NCI-H748 treated with DMSO at 0.1 percent for 48 hours (cell line): ENCODE measurements around the gene TTLL5.

Experiments used
- DNase-seq: peaks from one replicate; lab custom pipeline; 2025; lab: John Stamatoyannopoulos, UW

The TTLL5 gene

DNA sequence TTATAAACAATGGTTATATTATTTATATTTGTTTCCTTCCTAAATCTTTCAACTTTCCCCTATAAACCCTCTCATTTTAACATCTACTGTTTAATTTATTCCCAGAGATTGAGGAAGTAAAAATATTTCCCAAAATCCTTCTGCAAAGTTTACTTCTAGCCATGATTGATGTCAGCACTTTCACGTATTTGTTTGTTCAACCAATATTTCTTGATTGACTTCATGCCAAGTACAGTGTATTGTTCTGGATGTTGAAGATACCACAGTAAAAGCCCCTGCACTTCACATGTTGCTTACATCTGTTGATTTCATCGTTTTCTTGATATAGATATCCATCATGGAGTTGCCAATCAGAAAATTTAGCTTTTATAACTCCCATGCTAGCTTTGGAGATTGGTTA, 81.8 kb downstream of the TTLL5 start:
- no peak for DNase-seq

DNA sequence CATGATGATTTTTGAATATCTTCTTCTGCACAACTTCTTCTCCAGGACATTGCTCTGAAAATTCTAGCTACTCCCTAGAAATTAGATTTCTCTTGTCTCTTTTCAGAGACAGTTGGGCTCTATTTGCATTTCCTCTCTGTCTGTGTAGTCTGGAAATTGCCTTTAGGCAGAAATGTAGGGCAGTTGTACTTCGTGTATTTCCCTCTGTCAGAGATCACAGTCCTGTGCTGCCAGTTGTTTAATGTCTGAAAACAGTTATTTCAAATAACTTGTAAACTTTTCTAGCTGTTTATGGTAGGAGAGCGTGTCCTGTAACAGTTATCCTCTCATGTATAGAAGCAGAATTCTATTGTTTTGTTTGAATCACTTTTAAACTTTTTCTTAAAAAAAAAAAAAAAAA, 86.9 kb downstream of the TTLL5 start:
- no peak for DNase-seq

DNA sequence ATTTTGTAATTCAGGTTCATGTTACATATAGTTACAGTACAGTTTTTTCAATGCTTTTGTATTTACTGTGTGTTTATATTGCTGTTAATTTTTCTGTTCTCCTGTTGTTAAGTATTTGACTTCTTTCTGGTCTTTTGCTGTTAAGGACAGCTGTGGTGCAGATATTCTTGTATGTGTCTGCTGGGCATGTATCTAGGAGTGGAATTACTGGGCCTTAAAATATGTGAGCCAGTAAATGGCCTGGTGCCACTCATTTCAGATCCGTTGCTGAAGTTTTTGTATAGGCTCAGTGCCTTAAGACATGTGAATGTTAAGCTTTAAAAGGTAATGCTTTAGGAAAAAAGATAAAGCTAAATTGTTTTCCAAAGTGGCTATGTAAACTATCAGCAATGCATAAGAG, 87.3 kb downstream of the TTLL5 start:
- no peak for DNase-seq

DNA sequence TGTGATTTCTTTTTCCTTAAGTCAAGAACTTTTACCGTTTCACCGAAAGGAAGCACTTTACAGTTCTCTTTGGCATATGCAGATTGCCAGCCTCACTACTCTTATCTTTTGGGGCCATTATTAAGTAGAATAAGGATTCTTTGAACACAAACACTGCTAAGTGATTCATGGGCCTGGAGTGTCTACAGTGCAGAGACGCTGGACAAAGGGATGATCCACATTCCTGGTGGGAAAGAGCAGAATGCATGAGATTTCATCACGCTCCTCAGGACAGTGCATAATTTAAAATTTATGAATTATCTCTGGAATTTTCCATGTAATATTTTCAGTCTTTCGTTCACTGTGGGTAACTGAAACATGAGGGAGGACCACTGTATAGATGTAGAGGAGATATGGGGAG, 90.2 kb downstream of the TTLL5 start:
- no peak for DNase-seq

DNA sequence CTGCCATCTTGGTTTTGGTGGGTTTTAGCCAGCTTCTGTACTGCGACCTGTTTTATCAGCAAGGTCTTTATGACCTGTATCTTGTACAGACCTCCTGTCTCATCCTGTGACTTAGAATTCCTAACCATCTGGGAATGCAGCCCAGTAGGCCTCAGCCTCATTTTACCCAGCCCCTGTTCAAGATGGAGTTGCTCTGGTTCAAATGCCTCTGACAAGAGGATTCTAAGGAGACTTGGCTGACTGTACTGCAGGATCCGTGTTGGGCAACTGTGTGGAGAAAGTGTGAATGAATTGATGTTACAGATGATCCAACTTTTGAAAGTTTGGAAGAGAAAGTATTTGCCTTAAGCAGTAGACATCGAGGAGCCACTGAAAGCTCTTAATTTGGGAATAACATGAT, 91.0 kb downstream of the TTLL5 start:
- DNase-seq = no peak

DNA sequence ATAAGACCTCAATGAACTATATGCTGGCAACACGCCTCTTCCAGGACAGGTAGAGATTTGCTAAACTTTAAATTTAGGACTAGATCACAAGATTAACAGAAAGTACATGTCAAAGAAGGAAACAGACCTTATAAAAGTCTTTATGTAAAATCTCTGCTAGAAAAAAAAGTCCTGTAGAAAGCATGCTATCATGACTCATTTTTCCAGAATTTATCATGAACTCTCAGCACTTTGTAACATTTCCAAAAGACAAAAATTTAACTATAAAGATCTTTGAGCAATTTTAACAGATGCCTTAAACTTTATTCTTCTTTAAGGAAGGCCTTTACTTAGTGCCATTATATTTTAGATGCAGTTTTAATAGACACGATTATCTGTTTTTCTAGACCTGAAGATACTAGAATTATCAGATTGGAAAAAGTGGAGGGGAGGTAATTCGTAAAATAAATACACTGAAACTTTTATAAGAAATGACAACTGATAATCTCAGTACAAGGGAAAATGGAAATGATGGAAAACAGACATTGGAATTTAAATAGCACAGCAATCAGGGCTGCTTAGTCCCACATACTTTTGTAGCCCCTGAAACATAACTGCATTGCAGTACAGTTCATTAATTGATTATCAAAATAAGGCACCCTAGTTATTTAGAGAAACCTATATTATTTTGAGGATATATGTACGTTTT, 92.0 kb downstream of the TTLL5 start:
- no peak for DNase-seq

DNA sequence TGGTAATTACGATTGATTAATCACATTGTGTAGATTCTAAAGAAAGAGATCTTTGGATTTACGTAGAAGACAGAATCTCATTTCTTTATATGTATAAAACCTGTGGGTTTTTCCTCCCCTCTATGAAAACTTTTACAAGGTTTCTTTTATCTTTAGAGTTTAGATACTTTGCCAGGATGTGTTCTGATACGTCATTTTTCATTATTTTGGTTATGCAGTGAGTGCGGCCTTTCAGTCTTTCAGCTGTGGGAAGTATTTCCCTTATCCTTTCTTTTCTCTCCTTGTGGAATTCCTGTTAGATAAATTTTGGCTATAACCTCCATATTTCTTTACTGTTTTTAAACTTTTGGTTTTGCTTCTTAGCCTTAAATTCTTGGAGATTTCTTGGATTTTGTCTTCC, 92.7 kb downstream of the TTLL5 start:
- DNase-seq = no peak

DNA sequence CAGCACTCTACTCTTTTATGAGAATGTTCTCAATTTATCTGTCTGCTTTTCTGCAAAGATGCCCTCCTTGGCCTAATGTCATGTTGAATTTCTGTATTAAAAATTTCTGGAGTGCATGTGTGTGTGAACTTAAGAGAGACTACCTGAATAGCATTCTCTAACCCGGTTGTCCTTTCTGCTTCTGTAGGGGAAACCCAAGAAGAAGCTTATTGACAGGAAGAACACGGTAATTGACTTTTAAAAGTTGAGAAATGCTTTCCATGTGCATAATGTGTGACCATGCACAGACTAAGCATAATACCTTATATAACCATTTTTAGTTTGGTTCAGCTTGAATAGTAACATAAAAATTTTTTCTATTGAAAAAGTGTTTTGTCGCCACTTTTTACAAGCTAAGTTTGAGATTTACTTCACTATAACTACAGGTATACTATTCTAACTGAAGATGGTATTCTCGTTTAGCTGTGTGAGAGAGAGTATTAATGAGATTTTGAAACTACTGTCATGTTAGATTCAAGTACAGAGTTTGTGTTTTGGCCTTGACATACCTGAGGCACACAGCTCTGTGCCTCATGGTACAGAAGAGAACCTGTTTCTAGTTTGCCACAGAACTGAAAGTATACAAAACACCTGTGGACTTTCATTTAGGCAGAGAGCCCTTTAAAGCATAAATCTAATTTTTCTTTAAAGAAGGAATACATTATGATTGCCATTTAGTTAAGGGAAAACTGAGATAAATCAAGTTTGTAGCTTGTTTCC, 96.8 kb downstream of the TTLL5 start:
- no peak for DNase-seq

DNA sequence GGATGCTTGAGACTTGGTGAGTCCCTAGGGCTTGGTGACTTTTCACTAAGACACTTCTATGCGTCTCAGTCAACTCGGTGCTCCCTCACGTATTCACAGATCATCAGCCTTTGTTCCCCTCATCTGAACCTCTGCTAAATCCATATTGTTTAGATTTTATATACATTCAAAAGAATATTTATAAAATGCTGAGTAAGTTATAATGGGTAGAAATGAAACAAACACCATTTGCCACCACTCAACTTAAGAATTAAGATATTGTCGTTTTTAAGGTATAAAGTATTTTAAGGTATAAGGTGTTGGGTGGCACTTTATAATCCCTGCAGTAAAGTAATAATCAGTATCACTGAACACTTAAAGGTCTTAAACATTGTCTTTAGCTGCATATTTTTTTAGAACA, 103.0 kb downstream of the TTLL5 start:
- no peak for DNase-seq

DNA sequence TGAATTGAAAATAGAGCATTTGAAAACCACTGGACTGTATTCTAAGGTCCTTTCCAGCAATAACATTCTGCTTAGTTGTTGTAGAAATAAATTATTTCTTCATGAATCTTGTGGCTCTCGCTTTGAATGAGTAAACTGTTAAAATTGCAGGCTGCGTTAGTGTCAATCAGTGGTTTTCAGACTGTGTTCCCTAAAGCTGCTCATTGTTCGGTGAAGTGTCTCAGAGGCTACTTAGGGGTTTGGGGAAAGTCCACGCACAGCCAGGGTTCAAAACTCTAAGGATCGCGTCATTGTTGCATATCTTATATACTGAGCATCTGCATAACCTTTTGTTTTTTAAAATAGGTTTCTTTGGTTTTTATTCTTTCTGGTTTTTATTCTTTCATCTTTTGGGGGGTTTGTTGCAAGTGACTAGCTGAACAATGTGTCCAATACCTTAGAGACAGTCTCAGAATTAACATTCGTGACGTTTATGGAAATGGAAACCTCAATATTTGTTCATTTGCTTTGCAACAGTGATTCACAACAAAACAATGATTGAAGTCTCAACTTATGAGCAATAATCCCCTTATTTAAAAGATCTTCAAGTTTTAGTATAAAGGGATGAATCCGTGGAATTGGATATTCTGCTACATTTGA, 108.1 kb downstream of the TTLL5 start:
- no peak for DNase-seq

DNA sequence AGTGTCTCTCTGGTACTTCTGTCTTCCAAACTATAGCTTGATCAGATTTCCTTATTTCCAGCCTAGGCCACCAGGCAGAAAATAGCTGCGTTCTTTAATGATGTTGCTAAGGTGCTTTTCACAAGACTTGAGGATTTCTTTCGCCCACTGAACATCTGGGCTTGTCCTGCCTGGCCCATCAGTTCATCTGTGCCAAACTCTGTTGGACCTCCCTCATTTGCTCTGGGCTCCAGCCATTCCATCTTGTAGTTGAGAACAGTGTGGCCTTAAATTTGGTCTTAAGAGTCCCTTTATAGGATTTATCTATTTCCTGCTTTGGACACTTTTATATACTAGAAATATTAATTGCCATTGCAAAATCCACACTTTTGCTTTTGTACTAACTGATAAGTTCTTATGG, 109.6 kb downstream of the TTLL5 start:
- DNase-seq = no peak

DNA sequence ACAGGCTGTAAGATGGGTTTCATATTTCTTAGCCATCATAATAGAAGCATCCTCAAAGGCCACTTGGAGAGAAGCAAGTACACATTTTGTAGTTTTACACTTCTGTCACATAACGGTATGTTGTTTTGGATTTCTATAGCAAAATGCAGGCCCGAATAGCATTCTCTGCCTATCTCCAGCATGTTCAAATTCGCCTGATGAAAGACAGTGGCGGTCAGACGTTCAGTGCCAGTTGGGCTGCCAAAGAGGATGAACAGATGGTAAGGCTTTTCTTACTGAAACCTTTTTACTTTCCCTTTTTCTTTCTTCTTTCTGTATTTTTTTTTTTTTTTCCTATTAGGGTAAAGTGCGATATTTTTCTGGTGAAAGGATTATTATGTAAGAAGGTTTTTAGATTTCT, 110.5 kb downstream of the TTLL5 start:
- DNase-seq = no peak

DNA sequence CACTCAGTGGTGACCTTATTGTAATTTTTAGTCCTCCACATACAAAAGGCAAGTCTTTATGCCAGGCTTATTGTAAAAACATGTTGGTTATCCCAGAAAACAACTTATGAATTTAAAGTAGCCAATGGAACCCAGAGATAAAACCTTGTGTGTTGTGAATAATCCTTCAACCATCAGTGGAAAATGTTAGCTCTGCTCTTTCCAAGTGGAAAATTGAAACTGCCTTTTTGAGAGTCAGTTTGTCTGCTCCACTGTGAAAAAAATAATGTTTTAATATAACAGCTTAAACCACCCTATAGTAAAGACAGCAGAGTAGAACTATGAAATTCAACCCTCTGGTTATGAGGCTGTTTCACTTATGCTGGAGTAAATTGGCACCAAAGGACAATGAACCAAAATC, 112.0 kb downstream of the TTLL5 start:
- DNase-seq = no peak

DNA sequence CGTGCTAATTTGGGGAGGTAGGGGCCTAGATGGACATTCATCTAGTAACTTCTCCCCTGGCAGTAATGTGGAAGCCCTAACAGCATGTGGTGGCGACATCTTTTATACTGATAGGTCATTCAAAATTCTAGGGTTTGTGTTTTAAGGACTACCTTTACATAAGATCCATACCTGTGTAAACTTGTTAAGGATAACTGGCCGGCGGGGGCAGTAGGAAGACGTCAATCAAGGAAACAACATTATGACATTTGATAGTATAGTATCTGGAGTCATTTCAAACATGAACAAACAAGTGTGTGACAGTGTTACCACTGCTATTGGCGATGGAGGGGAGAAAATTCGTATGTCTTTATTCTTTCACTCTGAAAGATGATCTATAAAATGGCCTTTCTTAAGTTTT, 120.0 kb downstream of the TTLL5 start:
- DNase-seq = no peak

DNA sequence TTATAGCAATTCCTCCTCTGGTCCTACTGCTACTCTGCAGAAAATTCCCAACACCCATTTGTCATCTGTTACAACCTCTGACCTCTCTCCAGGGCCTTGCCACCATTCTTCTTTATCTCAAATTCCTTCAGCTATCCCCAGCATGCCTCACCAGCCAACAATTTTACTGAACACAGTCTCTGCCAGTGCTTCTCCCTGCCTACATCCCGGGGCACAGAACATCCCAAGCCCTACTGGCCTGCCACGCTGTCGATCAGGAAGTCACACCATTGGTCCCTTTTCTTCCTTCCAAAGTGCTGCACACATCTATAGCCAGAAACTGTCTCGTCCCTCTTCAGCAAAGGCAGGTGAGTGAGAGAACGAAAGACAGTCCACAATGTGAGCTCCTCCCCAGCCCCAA, 122.1 kb downstream of the TTLL5 start:
- no peak for DNase-seq

DNA sequence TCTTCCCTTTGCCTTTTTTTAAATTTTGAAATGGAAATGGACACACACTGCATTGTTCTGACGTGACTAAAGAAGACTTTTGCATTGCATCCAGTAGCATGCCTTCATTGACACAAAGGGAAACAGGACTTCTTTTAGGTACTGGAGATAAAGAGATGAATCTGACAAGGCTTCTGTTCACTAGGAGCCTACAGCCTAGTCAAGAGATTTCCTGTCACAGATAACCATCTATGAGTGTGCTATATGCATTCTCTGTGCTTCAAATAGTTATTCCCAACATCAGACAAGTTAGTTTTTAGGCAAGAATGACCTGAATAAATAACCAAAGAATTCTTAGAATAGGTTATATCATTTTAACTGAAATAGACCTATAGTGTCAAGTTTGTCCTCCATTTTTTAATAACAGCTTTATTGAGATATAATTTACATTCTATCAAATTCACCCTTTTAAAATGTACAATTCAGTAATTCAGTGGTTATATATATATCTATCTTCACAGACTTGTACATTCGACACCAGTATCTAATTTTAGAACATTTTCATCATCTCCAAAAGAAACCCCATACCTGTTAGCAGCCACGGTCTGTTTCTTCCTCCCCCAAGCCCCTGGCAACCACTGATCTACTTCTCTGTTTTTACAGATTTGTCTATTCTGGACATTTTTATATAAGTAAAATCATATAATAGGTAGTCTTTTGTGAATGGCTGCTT, 122.7 kb downstream of the TTLL5 start:
- DNase-seq = no peak

DNA sequence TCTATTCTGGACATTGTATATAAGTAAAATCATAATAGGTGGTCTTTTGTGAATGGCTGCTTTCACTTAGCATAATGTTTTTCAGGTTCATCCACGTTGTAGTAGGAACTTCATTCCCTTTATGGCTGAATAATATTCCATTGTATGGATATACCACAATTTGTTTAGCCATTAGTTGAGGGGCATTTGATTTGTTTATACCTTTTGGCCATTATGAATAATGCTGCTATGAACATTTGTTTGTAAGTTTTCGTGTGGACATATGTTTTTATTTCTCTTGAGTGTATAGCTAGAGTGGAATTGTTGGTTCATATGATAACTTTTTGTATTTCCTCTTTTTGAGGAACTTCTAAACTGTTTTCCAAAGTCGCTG, 123.3 kb downstream of the TTLL5 start:
- DNase-seq = no peak

DNA sequence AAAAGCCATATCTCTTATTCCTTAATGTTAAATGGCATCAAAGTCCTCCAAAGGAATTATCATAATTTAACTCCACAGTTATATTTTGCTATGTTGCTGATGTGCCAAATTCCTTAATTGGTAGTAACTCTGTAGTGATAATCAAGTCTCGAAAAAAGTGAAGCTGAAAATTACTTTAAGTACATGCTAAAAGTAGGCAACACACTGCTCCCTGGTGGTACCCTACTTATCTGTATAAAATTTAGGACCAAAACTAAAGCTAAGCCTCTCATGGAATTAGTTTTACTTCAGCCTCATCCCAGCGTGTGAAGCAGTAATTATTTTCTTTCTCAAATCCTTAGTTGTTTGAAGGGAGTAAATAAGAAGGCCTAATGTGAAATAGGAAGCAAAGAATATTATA, 132.8 kb downstream of the TTLL5 start:
- no peak for DNase-seq

DNA sequence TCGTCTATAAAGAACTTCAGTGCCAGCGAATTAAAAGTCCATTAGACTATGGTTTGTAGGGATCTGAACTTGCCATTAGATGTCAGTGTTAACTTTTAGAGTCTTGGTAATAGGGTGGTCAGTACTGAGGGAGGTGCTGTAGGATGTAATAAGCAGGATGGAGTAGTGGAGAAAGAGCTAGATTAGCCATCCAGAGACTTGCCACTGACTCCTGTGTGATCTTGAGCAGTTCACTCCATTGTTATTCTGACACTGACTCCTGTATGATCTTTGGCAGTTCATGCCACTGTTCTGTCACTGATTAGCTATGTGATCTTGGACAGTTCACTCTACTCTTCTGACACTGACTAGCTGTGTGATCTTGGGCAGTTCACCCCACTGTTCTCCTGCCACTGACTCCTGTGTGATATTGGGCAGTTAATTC, 133.6 kb downstream of the TTLL5 start:
- DNase-seq = no peak

DNA sequence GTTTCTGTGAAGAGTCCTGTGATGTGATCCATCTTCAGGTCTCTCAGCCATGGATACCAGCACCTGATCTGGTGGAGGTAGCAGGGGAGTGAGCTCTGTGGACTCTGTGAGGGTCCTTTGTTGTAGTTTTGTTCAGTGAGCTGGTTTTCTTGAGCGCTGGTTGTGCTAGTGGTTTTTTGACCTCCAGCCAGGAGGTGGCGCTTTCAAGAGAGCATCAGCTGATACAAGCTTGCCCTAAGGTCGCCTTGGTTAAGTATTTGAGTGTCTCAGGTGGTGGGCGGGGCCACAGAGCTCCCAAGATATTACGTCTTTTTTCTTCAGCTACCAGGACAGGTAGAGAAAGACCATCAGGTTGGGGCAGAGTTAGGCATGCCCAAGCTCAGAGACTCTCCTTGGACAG, 139.7 kb downstream of the TTLL5 start:
- DNase-seq = no peak

DNA sequence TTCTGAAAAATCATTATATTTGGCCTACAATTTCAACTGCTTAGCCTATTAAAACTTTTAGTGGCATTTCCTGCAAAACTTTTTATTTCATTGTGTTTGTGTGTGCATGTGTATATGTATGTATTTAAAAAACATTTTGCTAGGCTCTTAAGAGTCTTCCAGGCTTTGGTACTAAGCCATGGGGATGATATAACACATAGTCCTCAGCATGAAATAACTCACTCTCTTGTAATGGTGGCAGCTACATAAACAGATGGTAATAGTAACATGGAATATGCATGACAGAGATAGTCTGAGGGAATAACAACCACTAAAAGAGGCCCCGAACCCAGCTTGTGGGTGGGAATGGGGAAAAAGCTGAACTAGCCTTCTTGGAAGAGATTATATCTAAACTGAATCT, 141.4 kb downstream of the TTLL5 start:
- DNase-seq = no peak

DNA sequence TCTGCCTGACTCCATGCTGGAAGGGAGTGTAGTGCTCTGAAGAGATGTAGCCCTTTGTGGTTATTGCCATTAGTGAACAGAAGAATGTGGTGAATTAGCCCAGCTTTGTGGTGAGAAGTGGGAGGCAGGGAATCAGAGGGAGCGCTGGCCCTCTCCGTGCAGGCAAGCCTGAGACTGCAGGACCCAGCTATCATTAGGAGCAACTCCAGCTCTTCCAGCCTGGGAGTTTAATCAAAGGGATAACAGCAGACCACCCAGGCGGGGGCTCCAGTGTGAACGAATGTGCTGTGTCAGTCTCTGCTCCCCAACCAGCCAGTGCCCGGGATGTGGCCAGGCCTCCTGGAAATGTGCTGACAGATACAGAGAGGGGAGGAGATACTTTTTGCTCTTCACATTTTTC, 142.7 kb downstream of the TTLL5 start:
- DNase-seq = no peak
